Measurements from ENCODE around the gene DDR2. TPM values are rescaled to one million over a fixed set of nuclear protein-coding genes. Genes with fewer than 3 reads are reported as not detected.

Gene DDR2
- total RNA-seq, 1 donor: 384 TPM

- no peak overlapping the region for H2AFZ ChIP-seq (ENCODE audit: low read length)
- TF ChIP-seq CTCF (IDR thresholded peaks at IDR 0.05; ENCODE audit: extremely low read depth, low read depth, low read length): no peak
- H3K79me2 ChIP-seq (ENCODE audit: insufficient read depth, low read length): peaks cover 97% of the 10 kb centered on the region
- H3K4me3 ChIP-seq (ENCODE audit: insufficient read depth, low read length): no peak overlapping the region
- peaks cover 59% of the 10 kb centered on the region for H3K4me1 ChIP-seq (ENCODE audit: insufficient read depth, low read length)
- no peaks in the 10 kb centered on the region for H3K36me3 ChIP-seq (ENCODE audit: insufficient read depth, low read length)
- H3K9me3 ChIP-seq (ENCODE audit: low read depth, low read length): no peaks in the 10 kb centered on the region
- H4K20me1 ChIP-seq (ENCODE audit: insufficient read depth, low read length): peaks cover 23% of the 10 kb centered on the region
- peak; percentile 35 for DNase-seq (ENCODE audit: insufficient read length, low spot score, missing footprints)
- no peaks in the 10 kb centered on the region for H3K27me3 ChIP-seq (ENCODE audit: insufficient read depth, low read length)
- peak overlapping the region; percentile 24 for H3K4me2 ChIP-seq (ENCODE audit: insufficient read depth, low read length)
- H3K27ac ChIP-seq (ENCODE audit: low read depth, low read length): peak overlapping the region; percentile 30
Measured at GRCh38 chr1:162678439-162678838, 46.2 kb downstream of the DDR2 start.

GRCh38 chr1:162679298-162679697, 47.0 kb downstream of the DDR2 start:
- Histone ChIP-seq H3K27ac (ENCODE audit: low read depth, low read length) (no peak overlapping the region), H3K4me3 (ENCODE audit: insufficient read depth, low read length) (no peak overlapping the region), H3K4me1 (ENCODE audit: insufficient read depth, low read length) (peaks cover 56% of the 10 kb centered on the region), H3K27me3 (ENCODE audit: insufficient read depth, low read length) (no peaks in the 10 kb centered on the region), H3K36me3 (ENCODE audit: insufficient read depth, low read length) (no peaks in the 10 kb centered on the region), H3K4me2 (ENCODE audit: insufficient read depth, low read length) (no peak overlapping the region), H3K79me2 (ENCODE audit: insufficient read depth, low read length) (peaks cover 96% of the 10 kb centered on the region), H3K9me3 (ENCODE audit: low read depth, low read length) (no peaks in the 10 kb centered on the region), H4K20me1 (ENCODE audit: insufficient read depth, low read length) (peaks cover 22% of the 10 kb centered on the region), H2AFZ (ENCODE audit: low read length) (no peak overlapping the region)
- TF ChIP-seq CTCF (IDR thresholded peaks at IDR 0.05; ENCODE audit: extremely low read depth, low read depth, low read length): no peak
- no peak for DNase-seq (ENCODE audit: insufficient read length, low spot score, missing footprints)

GRCh38 chr1:162680419-162681121, 48.3 kb downstream of the DDR2 start:
- H3K27ac ChIP-seq (ENCODE audit: low read depth, low read length): peak overlapping the region; percentile 19
- H3K9me3 ChIP-seq (ENCODE audit: low read depth, low read length): no peaks in the 10 kb centered on the region
- H3K4me1 ChIP-seq (ENCODE audit: insufficient read depth, low read length): peaks cover 58% of the 10 kb centered on the region
- no peak overlapping the region for H3K4me2 ChIP-seq (ENCODE audit: insufficient read depth, low read length)
- no peak overlapping the region for H3K4me3 ChIP-seq (ENCODE audit: insufficient read depth, low read length)
- H3K27me3 ChIP-seq (ENCODE audit: insufficient read depth, low read length): no peaks in the 10 kb centered on the region
- peaks cover 25% of the 10 kb centered on the region for H4K20me1 ChIP-seq (ENCODE audit: insufficient read depth, low read length)
- no peak overlapping the region for H2AFZ ChIP-seq (ENCODE audit: low read length)
- no peak for DNase-seq (ENCODE audit: insufficient read length, low spot score, missing footprints)
- peaks cover 95% of the 10 kb centered on the region for H3K79me2 ChIP-seq (ENCODE audit: insufficient read depth, low read length)
- TF ChIP-seq CTCF (IDR thresholded peaks at IDR 0.05; ENCODE audit: extremely low read depth, low read depth, low read length): no peak
- no peaks in the 10 kb centered on the region for H3K36me3 ChIP-seq (ENCODE audit: insufficient read depth, low read length)

- H3K79me2 ChIP-seq (ENCODE audit: insufficient read depth, low read length): peaks cover 95% of the 10 kb centered on the region
Measured at GRCh38 chr1:162681122-162681436, 48.8 kb downstream of the DDR2 start.

More at GRCh38 chr1:162681122-162681436, 48.8 kb downstream of the DDR2 start:
- no peaks in the 10 kb centered on the region for H3K27me3 ChIP-seq (ENCODE audit: insufficient read depth, low read length)
- H3K27ac ChIP-seq (ENCODE audit: low read depth, low read length): peak overlapping the region; percentile 19
- no peaks in the 10 kb centered on the region for H3K36me3 ChIP-seq (ENCODE audit: insufficient read depth, low read length)
- H3K9me3 ChIP-seq (ENCODE audit: low read depth, low read length): no peaks in the 10 kb centered on the region
- H4K20me1 ChIP-seq (ENCODE audit: insufficient read depth, low read length): peaks cover 25% of the 10 kb centered on the region
- no peak overlapping the region for H2AFZ ChIP-seq (ENCODE audit: low read length)
- H3K4me3 ChIP-seq (ENCODE audit: insufficient read depth, low read length): no peak overlapping the region
- TF ChIP-seq CTCF (IDR thresholded peaks at IDR 0.05; ENCODE audit: extremely low read depth, low read depth, low read length): no peak
- no peak overlapping the region for H3K4me2 ChIP-seq (ENCODE audit: insufficient read depth, low read length)
- H3K4me1 ChIP-seq (ENCODE audit: insufficient read depth, low read length): peaks cover 53% of the 10 kb centered on the region
- no peak for DNase-seq (ENCODE audit: insufficient read length, low spot score, missing footprints)
